Activated CD4-positive, alpha-beta T cell treated with anti-CD3 and anti-CD28 coated beads, Interleukin-2, amount 10 ng/mL, durations not matched to agents 24 days and 14 days (primary cell): Measurements from ENCODE around the gene PCDHA11. TPM values are rescaled to one million over a fixed set of nuclear protein-coding genes. Genes with fewer than 3 reads are reported as not detected.
"Not testable (repeated sequence)": the region's sequence is repeated elsewhere in the genome, so short reads cannot be mapped to it uniquely, and the experiment has no call there.

Source experiments
- DNase-seq: peaks from one replicate; pipeline ENCODE4 v3.0.0; 2022
- H3K27ac Mint-ChIP-seq: one replicate; pipeline ENCODE4 v1.8.0; 2022; ENCODE audit warnings: mild to moderate bottlenecking, mixed read lengths
- H3K27me3 Mint-ChIP-seq: one replicate; pipeline ENCODE4 v1.8.0; 2022; ENCODE audit warnings: mixed read lengths
- H3K36me3 Mint-ChIP-seq: one replicate; pipeline ENCODE4 v1.8.0; 2022; ENCODE audit warnings: low read depth, mild to moderate bottlenecking, mixed read lengths
- H3K4me1 Mint-ChIP-seq: one replicate; pipeline ENCODE4 v1.8.0; 2021; ENCODE audit warnings: mixed read lengths
- H3K4me3 Mint-ChIP-seq: one replicate; pipeline ENCODE4 v1.8.0; 2022; ENCODE audit warnings: mild to moderate bottlenecking, moderate library complexity, mixed read lengths
- H3K9me3 Mint-ChIP-seq: one replicate; pipeline ENCODE4 v1.8.0; 2021; ENCODE audit warnings: mixed read lengths
- intact Hi-C: fragments of 100-400 bp; cut with micrococcal nuclease; formaldehyde crosslinking; loops from one replicate; pipeline ENCODE4 v1.15.1; 2023
- total RNA-seq: library from RNA; stranded (reverse); gene quantifications from 2 replicates; pipeline ENCODE4 v1.2.3, GENCODE V29; 2022

Gene PCDHA11
- total RNA-seq, 1 donor from 2014 or later = not detected

DNA sequence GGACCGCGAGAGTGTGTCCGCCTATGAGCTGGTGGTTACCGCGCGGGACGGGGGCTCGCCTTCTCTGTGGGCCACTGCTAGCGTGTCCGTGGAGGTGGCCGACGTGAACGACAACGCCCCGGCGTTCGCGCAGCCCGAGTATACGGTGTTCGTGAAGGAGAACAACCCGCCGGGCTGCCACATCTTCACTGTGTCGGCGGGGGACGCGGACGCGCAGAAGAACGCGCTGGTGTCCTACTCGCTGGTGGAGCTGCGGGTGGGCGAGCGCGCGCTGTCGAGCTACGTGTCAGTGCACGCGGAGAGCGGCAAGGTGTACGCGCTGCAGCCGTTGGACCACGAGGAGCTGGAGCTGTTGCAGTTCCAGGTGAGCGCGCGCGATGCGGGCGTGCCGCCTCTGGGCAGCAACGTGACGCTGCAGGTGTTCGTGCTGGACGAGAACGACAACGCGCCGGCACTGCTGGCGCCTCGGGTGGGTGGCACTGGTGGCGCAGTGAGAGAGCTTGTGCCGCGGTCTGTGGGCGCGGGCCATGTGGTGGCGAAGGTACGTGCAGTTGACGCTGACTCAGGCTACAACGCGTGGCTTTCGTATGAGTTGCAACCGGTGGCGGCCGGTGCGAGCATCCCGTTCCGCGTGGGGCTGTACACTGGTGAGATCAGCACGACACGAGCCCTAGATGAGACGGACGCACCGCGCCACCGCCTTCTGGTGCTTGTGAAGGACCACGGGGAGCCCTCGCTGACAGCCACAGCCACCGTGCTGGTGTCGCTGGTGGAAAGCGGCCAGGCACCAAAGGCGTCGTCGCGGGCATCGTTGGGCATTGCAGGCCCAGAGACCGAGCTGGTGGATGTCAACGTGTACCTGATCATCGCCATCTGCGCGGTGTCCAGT, 32.9 kb upstream of the PCDHA11 start:
- Mint-ChIP-seq H3K36me3 (no peaks in the 10 kb centered on the region), H3K27ac (no peak overlapping the region), H3K9me3 (peaks cover 21% of the 10 kb centered on the region), H3K4me1 (no peaks in the 10 kb centered on the region), H3K4me3 (no peak overlapping the region), H3K27me3 (no peaks in the 10 kb centered on the region)
- intact Hi-C loops = no loop called here
- DNase-seq = no peak

- Mint-ChIP-seq H3K9me3 (peaks cover 16% of the 10 kb centered on the region), H3K27ac (no peak within 1 kb of the TSS), H3K36me3 (no peaks in the 10 kb centered on the region), H3K4me3 (no peak within 1 kb of the TSS), H3K27me3 (no peaks in the 10 kb centered on the region), H3K4me1 (no peaks in the 10 kb centered on the region)
- DNase-seq = peak; percentile 61
- intact Hi-C loops = no loop called here
Observed at GRCh38 chr5:140840978-140841962, 27.5 kb upstream of the PCDHA11 start, which contains the start of gene PCDHA8. TSS of gene PCDHA8 (plus strand) at chr5:140841187. CDS start at chr5:140841322, 135 bp downstream.

DNA sequence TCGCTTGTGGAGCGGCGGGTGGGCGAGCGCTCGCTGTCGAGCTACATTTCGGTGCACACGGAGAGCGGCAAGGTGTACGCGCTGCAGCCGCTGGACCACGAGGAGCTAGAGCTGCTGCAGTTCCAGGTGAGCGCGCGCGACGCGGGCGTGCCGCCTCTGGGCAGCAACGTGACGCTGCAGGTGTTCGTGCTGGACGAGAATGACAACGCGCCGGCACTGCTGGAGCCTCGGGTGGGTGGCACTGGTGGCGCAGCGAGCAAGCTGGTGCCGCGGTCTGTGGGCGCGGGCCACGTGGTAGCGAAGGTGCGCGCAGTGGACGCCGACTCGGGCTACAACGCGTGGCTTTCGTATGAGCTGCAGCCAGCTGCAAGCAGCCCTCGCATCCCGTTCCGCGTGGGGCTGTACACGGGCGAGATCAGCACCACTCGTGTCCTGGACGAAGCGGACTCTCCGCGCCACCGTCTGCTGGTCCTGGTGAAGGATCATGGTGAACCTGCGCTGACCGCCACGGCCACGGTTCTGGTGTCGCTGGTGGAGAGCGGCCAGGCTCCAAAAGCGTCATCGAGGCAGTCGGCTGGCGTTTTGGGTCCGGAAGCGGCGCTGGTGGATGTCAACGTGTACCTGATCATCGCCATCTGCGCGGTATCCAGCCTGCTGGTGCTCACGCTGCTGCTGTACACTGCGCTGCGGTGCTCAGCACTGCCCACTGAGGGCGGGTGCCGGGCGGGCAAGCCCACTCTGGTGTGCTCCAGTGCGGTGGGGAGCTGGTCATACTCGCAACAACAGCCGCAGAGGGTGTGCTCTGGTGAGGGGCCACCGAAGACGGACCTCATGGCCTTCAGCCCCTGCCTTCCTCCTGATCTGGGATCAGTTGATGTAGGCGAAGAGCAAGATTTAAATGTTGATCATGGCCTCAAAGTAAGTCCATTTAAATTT, 25.7 kb upstream of the PCDHA11 start:
- no peak for DNase-seq
- intact Hi-C loops = no loop called here
- Mint-ChIP-seq H3K9me3 (peaks cover 27% of the 10 kb centered on the region), H3K27ac (no peak overlapping the region), H3K36me3 (no peaks in the 10 kb centered on the region), H3K4me1 (no peaks in the 10 kb centered on the region), H3K4me3 (no peak overlapping the region), H3K27me3 (no peaks in the 10 kb centered on the region)

DNA sequence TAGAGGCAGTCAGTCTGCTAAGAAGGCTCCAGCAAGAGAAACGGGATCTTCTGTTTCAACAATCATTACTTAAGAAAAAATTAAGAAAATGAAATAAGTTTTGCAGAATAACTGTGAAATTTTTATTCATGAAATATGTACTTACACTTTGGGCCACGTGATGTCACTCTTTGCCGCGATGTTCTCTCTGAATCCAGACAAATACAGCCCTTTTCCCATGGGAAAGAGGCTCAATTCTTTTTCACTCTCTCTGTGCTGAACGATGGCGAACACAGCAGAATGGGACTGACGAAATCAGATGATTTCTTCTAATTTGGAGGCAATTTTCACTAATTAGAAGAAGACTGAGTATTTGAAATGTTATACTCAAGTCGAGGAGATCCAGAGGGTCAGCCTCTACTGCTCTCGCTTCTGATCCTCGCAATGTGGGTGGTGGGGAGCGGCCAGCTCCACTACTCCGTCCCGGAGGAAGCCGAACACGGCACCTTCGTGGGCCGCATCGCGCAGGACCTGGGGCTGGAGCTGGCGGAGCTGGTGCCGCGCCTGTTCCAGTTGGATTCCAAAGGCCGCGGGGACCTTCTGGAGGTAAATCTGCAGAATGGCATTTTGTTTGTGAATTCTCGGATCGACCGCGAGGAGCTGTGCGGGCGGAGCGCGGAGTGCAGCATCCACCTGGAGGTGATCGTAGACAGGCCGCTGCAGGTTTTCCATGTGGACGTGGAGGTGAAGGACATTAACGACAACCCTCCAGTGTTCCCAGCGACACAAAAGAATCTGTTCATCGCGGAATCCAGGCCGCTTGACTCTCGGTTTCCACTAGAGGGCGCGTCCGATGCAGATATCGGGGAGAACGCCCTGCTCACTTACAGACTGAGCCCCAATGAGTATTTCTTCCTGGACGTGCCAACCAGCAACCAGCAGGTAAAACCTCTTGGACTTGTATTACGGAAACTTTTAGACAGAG, 20.3 kb upstream of the PCDHA11 start, which contains the start of gene PCDHA9:
Gene PCDHA9, plus strand, starts transcription at position 244 of the 964 bp plus-strand sequence. Its CDS starts 114 bp downstream, at position 358.
- H3K27ac Mint-ChIP-seq, H3K36me3 Mint-ChIP-seq, H3K4me3 Mint-ChIP-seq, H3K4me1 Mint-ChIP-seq, intact Hi-C loops, DNase-seq, H3K27me3 Mint-ChIP-seq: not testable (repeated sequence)
- peaks cover 15% of the 10 kb centered on the region for H3K9me3 Mint-ChIP-seq

- H3K27me3 Mint-ChIP-seq = not testable (repeated sequence)
Observed at GRCh38 chr5:140849831-140850634, 18.7 kb upstream of the PCDHA11 start.

GRCh38 chr5:140855772-140856674, 12.7 kb upstream of the PCDHA11 start, which contains the start of gene PCDHA10:
TSS of gene PCDHA10 (plus strand) at chr5:140855897. CDS start at chr5:140856049, 152 bp downstream.
- peaks cover 23% of the 10 kb centered on the region for H3K9me3 Mint-ChIP-seq
- H3K36me3 Mint-ChIP-seq = no peaks in the 10 kb centered on the region
- DNase-seq = peak; percentile 50
- intact Hi-C loops = no loop called here
- H3K4me1 Mint-ChIP-seq = no peaks in the 10 kb centered on the region
- no peak within 1 kb of the TSS for H3K27ac Mint-ChIP-seq
- H3K27me3 Mint-ChIP-seq = no peaks in the 10 kb centered on the region
- no peak within 1 kb of the TSS for H3K4me3 Mint-ChIP-seq

More at GRCh38 chr5:140849831-140850634, 18.7 kb upstream of the PCDHA11 start:
- DNase-seq, intact Hi-C loops, H3K4me1 Mint-ChIP-seq, H3K36me3 Mint-ChIP-seq, H3K4me3 Mint-ChIP-seq, H3K27ac Mint-ChIP-seq: not testable (repeated sequence)
- H3K9me3 Mint-ChIP-seq = peaks cover 18% of the 10 kb centered on the region

- no peaks in the 10 kb centered on the region for H3K36me3 Mint-ChIP-seq
- no peaks in the 10 kb centered on the region for H3K4me1 Mint-ChIP-seq
- no peaks in the 10 kb centered on the region for H3K27me3 Mint-ChIP-seq
- H3K9me3 Mint-ChIP-seq = peaks cover 23% of the 10 kb centered on the region
- H3K27ac Mint-ChIP-seq = no peak overlapping the region
- intact Hi-C loops = no loop called here
- H3K4me3 Mint-ChIP-seq = no peak overlapping the region
- DNase-seq = no peak
Observed at GRCh38 chr5:140857177-140857986, 11.4 kb upstream of the PCDHA11 start.

DNA sequence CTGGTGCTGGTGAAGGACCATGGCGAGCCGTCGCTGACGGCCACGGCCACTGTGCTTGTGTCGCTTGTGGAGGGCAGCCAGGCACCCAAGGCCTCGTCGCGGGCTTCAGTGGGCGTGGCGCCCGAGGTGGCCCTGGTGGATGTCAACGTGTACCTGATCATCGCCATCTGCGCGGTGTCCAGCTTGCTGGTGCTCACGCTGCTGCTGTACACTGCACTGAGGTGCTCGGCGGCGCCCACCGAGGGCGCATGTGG, 10.8 kb upstream of the PCDHA11 start:
- H3K27ac Mint-ChIP-seq = no peak overlapping the region
- no peak overlapping the region for H3K4me3 Mint-ChIP-seq
- intact Hi-C loops = no loop called here

DNA sequence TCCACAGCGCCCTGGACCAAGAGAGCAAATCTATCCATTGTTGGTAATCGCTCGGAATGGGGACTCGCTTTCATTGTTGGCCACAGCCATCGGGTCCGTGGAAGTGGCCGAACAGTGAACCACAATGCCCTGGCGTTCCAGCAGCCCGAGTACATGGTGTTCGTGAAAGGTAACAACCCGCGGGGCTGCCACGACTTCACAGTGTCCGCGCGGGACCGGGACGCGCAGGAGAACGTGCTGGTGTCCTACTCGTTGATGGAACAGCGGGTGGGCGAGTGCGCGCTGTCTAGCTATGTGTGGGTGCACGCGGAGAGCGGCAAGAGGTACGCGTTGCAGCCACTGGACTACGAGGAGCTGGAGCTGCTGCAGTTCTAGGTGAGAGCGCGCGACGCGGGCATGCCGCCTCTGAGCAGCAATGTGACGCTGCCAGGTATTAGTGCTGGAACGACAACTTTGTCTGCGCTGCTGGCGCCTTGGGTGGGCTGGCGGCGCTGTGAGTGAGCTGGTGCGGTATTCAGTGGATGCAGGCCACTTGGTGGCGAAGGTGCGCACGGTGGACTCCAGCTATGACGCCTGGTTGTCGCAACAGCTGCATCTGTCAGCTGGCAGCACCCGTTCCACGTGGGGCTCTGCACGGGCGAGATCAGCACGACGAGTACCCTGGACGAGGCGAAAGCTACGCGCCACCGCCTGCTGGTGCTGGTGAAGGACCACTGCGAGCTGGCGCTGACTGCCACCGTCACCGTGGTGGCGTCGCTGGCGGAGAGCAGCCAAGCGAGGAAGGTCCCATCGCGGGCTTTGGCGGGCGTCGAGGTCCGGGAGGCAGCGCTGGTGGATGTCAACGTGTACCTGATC, 6.1 kb upstream of the PCDHA11 start:
- Mint-ChIP-seq H3K27ac (no peak overlapping the region), H3K9me3 (peaks cover 10% of the 10 kb centered on the region), H3K27me3 (no peaks in the 10 kb centered on the region), H3K4me1 (no peaks in the 10 kb centered on the region), H3K36me3 (no peaks in the 10 kb centered on the region), H3K4me3 (no peak overlapping the region)
- intact Hi-C loops = no loop called here
- no peak for DNase-seq

More for the DNA sequence above, 10.8 kb upstream of the PCDHA11 start:
- Mint-ChIP-seq H3K4me1 (no peaks in the 10 kb centered on the region), H3K27me3 (no peaks in the 10 kb centered on the region), H3K9me3 (peaks cover 23% of the 10 kb centered on the region), H3K36me3 (no peaks in the 10 kb centered on the region)
- DNase-seq = peak; percentile 48

DNA sequence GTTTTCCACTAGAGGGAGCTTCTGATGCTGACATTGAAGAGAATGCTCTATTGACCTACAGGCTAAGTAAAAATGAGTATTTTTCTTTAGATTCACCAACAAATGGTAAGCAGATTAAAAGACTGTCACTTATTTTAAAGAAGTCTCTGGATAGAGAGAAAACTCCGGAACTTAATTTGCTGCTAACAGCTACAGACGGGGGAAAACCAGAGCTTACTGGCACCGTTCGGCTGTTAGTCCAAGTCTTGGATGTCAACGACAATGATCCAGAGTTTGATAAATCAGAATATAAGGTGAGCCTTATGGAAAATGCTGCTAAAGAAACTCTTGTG, 764 bp downstream of the PCDHA11 start:
- Mint-ChIP-seq H3K27ac (no peak overlapping the region), H3K27me3 (no peaks in the 10 kb centered on the region), H3K4me3 (no peak overlapping the region), H3K9me3 (peaks cover 6% of the 10 kb centered on the region), H3K4me1 (no peaks in the 10 kb centered on the region), H3K36me3 (no peaks in the 10 kb centered on the region)
- no peak for DNase-seq
- intact Hi-C loops = no loop called here
